Calu3 (cell line): ENCODE measurements around the gene LIN7C. TPM values are rescaled to one million over a fixed set of nuclear protein-coding genes. Genes with fewer than 3 reads are reported as not detected.
"Not testable (repeated sequence)": the region's sequence is repeated elsewhere in the genome, so short reads cannot be mapped to it uniquely, and the experiment has no call there.

Experiments
- BruUV-seq: library from RNA; stranded (reverse); fragments of 400-500 nt; replicated peaks from 2 replicates; lab custom pipeline; 2021; lab: Mats Ljungman, UMichigan
- CTCF ChIA-PET: fragments of 300-600 bp; sonication (Branson Sonifier 250); formaldehyde crosslinking; loops from one replicate; lab custom pipeline; 2022; ENCODE audit warnings: antibody characterized with exemption; lab: Charles Lee
- DNase-seq: peaks from one replicate; pipeline ENCODE4 v3.0.0; 2022
- H3K27ac Mint-ChIP-seq: one replicate; pipeline ENCODE4 v1.8.0; 2022; ENCODE audit warnings: mixed read lengths; ENCODE audit not compliant: unreplicated experiment
- H3K27me3 Mint-ChIP-seq: one replicate; pipeline ENCODE4 v1.8.0; 2022; ENCODE audit warnings: mixed read lengths; ENCODE audit not compliant: unreplicated experiment
- H3K36me3 Mint-ChIP-seq: one replicate; pipeline ENCODE4 v1.8.0; 2022; ENCODE audit warnings: mild to moderate bottlenecking, moderate library complexity, mixed read lengths; ENCODE audit not compliant: insufficient read depth, unreplicated experiment
- H3K4me1 Mint-ChIP-seq: one replicate; pipeline ENCODE4 v1.8.0; 2022; ENCODE audit warnings: mild to moderate bottlenecking, low read depth, mixed read lengths; ENCODE audit not compliant: unreplicated experiment
- H3K4me3 Mint-ChIP-seq: one replicate; pipeline ENCODE4 v1.8.0; 2022; ENCODE audit warnings: mild to moderate bottlenecking, low read depth, moderate library complexity, mixed read lengths; ENCODE audit not compliant: unreplicated experiment
- H3K9me3 Mint-ChIP-seq: one replicate; pipeline ENCODE4 v1.8.0; 2022; ENCODE audit warnings: low read depth, mixed read lengths; ENCODE audit not compliant: unreplicated experiment
- intact Hi-C: fragments of 100-400 bp; cut with micrococcal nuclease; formaldehyde crosslinking; loops from one replicate; pipeline ENCODE4 v1.10.0; 2022; ENCODE audit not compliant: unreplicated experiment
- total RNA-seq: library from RNA; stranded (reverse); gene quantifications from 2 replicates; pipeline ENCODE4 v1.2.3, GENCODE V29; 2022
- TF ChIP-seq, protein P1 (sequence below): fragments of 200-600 bp; IDR thresholded peaks from one replicate; pipeline ENCODE4 v1.8.0; 2022; ENCODE audit warnings: antibody characterized with exemption; ENCODE audit not compliant: unreplicated experiment

The LIN7C gene
- total RNA-seq, 1 experiment from 2014 or later = 43.7 TPM

DNA sequence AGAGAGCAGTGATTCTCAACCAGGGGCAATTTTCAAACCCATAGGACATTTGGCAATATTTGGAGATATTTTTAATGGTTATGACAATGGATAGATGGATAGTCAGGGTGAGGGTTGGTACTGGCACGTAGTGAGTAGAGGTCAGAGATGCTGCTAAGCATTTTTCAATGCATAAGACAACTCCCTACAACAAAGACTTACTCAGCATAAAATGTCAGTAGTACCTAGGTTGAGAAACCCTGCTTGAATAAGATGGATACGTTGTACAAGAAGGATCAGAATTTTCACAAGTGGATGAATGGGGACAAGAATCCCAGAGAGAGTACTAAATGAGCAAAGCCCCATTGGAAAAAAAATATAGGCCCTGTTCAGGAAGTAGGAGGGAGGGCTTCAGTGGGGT is 11.9 kb upstream of the LIN7C start:
- Mint-ChIP-seq H3K36me3 (no peaks in the 10 kb centered on the region), H3K4me1 (no peaks in the 10 kb centered on the region), H3K9me3 (no peaks in the 10 kb centered on the region), H3K27ac (no peak overlapping the region), H3K4me3 (no peak overlapping the region), H3K27me3 (peaks cover 25% of the 10 kb centered on the region)
- BruUV-seq = no TSS peak
- no peak for DNase-seq
- CTCF ChIA-PET = no interaction called here
- TF ChIP-seq, protein P1, sequence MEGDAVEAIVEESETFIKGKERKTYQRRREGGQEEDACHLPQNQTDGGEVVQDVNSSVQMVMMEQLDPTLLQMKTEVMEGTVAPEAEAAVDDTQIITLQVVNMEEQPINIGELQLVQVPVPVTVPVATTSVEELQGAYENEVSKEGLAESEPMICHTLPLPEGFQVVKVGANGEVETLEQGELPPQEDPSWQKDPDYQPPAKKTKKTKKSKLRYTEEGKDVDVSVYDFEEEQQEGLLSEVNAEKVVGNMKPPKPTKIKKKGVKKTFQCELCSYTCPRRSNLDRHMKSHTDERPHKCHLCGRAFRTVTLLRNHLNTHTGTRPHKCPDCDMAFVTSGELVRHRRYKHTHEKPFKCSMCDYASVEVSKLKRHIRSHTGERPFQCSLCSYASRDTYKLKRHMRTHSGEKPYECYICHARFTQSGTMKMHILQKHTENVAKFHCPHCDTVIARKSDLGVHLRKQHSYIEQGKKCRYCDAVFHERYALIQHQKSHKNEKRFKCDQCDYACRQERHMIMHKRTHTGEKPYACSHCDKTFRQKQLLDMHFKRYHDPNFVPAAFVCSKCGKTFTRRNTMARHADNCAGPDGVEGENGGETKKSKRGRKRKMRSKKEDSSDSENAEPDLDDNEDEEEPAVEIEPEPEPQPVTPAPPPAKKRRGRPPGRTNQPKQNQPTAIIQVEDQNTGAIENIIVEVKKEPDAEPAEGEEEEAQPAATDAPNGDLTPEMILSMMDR = no peak
- intact Hi-C loops = no loop called here

DNA sequence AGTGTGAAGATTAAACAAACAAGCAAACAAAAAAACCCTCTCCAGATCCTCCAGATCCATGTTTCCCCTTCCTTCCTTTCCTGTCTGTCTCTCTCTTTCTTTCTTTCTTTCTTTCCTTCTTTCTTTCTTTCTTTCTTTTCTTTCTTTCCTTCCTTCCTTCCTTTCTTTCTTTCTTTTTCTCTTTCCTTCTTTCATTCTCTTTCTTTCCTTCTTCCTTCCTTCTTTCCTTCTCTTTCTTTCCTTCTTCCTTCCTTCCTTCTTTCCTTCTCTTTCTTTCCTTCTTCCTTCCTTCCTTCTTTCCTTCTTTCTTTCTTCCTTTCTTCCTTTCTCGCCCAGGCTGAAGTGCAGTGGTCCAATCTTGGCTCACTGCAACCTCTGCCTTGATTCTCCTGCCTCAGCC is 10.9 kb upstream of the LIN7C start:
- H3K27ac Mint-ChIP-seq, H3K4me3 Mint-ChIP-seq, BruUV-seq, intact Hi-C loops, H3K4me1 Mint-ChIP-seq, H3K9me3 Mint-ChIP-seq, DNase-seq, H3K36me3 Mint-ChIP-seq, CTCF ChIA-PET: not testable (repeated sequence)
- H3K27me3 Mint-ChIP-seq = peaks cover 25% of the 10 kb centered on the region

DNA sequence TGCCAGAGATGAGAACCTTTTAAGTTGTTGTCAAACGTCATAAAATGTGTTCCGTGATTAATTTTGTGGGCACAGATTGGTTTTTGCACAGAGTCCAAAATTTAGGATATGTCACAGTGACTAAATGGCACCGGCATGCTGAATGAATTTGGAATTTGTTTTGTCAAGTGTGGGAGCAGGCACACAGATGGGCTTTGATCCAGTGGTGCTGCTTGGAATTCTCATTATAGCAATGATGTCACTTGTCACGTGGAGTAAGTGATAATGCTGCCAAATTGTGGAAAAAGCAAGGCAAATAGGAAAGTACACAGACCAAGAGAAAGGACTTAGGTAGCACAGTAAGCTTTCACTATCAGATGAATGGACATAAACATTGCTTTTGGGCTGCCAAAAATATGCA is 8.0 kb upstream of the LIN7C start:
- Mint-ChIP-seq H3K4me3 (no peak overlapping the region), H3K4me1 (no peaks in the 10 kb centered on the region), H3K27me3 (peaks cover 25% of the 10 kb centered on the region), H3K27ac (no peak overlapping the region), H3K9me3 (no peaks in the 10 kb centered on the region), H3K36me3 (no peaks in the 10 kb centered on the region)
- CTCF ChIA-PET = no interaction called here
- no TSS peak for BruUV-seq
- intact Hi-C loops = no loop called here
- DNase-seq = no peak
- TF ChIP-seq, protein P1 = no peak

- TF ChIP-seq, protein P1 = no peak
- CTCF ChIA-PET = no interaction called here
- Mint-ChIP-seq H3K36me3 (no peaks in the 10 kb centered on the region), H3K4me3 (no peak overlapping the region), H3K27me3 (peaks cover 23% of the 10 kb centered on the region), H3K4me1 (no peaks in the 10 kb centered on the region), H3K27ac (no peak overlapping the region), H3K9me3 (no peaks in the 10 kb centered on the region)
- no peak for DNase-seq
- BruUV-seq = no TSS peak
- intact Hi-C loops = no loop called here
Observed at GRCh38 chr11:27514076-27514475, 7.5 kb upstream of the LIN7C start.

GRCh38 chr11:27513389-27513788 is 6.8 kb upstream of the LIN7C start:
- CTCF ChIA-PET = no interaction called here
- TF ChIP-seq, protein P1 = no peak
- no peak for DNase-seq
- Mint-ChIP-seq H3K4me1 (peaks cover 4% of the 10 kb centered on the region), H3K9me3 (no peaks in the 10 kb centered on the region), H3K27ac (no peak overlapping the region), H3K27me3 (peaks cover 16% of the 10 kb centered on the region), H3K36me3 (no peaks in the 10 kb centered on the region), H3K4me3 (no peak overlapping the region)
- intact Hi-C loops = no loop called here
- BruUV-seq = no TSS peak
